ENCODE measurements around the gene MOCOS.

DNA sequence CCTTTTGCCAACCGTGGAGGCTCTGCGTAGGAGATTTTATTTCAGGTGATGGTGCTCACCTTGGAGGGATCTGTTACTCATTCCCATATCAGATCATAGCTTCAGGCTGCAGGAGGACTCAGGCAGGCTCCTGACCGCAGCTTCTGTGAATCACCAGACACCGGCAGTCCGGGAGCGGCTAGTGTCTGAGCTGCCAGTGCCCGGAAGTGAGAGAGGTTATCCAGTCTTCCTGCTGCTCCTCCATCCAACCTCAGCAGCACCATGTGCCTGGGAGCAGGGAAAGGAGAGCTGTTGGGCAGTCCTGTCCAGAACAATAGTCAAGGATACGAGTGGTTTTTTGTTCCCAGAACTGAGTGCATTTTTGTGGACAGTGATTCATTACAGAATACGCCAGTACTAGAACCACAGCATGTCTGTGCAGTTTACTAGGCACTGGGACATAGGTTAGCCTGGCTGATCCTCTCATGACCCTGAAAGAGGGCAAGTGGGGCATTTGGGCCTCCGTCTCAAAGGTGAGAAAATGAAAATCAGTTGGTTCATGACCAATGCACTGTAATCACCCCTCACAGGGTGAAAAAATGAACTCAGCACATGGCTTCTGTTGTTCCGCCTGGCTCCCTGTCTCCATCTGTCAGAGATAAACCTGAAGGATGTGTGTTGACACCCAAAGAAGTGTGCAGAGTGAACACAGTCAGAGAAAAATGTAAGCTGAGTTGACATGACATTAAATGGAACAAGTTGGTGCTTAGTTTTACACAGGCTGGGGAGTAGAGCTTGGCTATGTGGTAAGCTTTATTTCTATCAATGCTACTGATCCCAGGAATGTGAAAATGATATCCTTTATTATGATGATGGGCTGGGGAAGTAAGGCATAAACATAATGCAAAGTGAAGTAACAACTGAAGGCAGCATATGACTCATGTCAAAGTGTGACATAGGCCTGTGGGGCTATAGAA, 122.4 kb downstream of the MOCOS start:
- TF ChIP-seq, protein P1, sequence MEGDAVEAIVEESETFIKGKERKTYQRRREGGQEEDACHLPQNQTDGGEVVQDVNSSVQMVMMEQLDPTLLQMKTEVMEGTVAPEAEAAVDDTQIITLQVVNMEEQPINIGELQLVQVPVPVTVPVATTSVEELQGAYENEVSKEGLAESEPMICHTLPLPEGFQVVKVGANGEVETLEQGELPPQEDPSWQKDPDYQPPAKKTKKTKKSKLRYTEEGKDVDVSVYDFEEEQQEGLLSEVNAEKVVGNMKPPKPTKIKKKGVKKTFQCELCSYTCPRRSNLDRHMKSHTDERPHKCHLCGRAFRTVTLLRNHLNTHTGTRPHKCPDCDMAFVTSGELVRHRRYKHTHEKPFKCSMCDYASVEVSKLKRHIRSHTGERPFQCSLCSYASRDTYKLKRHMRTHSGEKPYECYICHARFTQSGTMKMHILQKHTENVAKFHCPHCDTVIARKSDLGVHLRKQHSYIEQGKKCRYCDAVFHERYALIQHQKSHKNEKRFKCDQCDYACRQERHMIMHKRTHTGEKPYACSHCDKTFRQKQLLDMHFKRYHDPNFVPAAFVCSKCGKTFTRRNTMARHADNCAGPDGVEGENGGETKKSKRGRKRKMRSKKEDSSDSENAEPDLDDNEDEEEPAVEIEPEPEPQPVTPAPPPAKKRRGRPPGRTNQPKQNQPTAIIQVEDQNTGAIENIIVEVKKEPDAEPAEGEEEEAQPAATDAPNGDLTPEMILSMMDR (conservative IDR thresholded peaks at IDR 0.05; ENCODE audit: low read length) = no peak
- no peak for TF ChIP-seq EZH2phosphoT487 (IDR thresholded peaks at IDR 0.05; ENCODE audit: borderline replicate concordance, low read depth, low read length)
